OCI-LY3 (cell line): Measurements from ENCODE around the gene JAK2.

ENCODE experiments used
- EZH2phosphoT487 ChIP-seq: fragments of 200-600 bp; shearing (Covaris generic); IDR thresholded peaks from 2 replicates; pipeline ENCODE4 v1.6.1; 2018; ENCODE audit warnings: antibody characterized with exemption, mixed run types, low read depth
- TF ChIP-seq, protein P1 (sequence below): fragments of 200-600, 300-600 bp; sonication (generic); IDR thresholded peaks from 2 replicates; pipeline ENCODE4 v1.5.1; 2014; ENCODE audit warnings: antibody characterized with exemption, low read length, low read depth

DNA sequence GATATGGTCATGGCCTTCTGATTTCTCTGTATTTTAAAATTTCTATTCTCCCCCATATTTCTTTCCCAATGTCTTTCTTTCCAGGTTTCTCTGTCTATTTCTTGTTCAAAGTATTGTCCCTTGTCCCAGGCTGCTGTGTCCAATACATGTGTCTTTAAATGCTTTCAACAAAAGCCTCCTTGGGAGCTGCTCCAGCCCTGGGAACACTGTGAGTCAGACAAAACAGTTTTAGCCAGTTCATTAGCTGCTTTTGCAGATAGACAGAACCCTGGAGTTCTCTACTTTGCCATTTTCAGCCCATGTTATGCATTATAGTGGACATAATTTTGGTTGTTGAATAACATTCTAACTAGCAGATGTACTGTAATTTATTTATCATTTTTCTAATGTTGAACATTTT lies 20.5 kb upstream of the JAK2 start:
- TF ChIP-seq, protein P1, sequence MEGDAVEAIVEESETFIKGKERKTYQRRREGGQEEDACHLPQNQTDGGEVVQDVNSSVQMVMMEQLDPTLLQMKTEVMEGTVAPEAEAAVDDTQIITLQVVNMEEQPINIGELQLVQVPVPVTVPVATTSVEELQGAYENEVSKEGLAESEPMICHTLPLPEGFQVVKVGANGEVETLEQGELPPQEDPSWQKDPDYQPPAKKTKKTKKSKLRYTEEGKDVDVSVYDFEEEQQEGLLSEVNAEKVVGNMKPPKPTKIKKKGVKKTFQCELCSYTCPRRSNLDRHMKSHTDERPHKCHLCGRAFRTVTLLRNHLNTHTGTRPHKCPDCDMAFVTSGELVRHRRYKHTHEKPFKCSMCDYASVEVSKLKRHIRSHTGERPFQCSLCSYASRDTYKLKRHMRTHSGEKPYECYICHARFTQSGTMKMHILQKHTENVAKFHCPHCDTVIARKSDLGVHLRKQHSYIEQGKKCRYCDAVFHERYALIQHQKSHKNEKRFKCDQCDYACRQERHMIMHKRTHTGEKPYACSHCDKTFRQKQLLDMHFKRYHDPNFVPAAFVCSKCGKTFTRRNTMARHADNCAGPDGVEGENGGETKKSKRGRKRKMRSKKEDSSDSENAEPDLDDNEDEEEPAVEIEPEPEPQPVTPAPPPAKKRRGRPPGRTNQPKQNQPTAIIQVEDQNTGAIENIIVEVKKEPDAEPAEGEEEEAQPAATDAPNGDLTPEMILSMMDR, result no peak
- TF ChIP-seq EZH2phosphoT487, result no peak
